ENCODE measurements around the gene CDH4. TPM values are rescaled to one million over a fixed set of nuclear protein-coding genes. Genes with fewer than 3 reads are reported as not detected.

The CDH4 gene
- total and polyA plus RNA-seq, 2 of the 8 experiments (the other 6 are each of a cell fraction or from before 2014, with no cell fraction given): 4.3 to 7.9 TPM

- H2AK5ac ChIP-seq (ENCODE audit: low read depth, low read length): 0 out of 2 replicates have a peak overlapping the region, but pooled peaks have one; percentile 44
- H3K4me1 ChIP-seq (replicated peaks in 1 of 4; ENCODE audit: control insufficient read depth in 3 of 4, insufficient read depth in 4 of 4, low read length in 3 of 4): peaks cover 11 to 45% (median 31%) of the 10 kb centered on the region in 4 experiments
- CTCF ChIA-PET (ENCODE audit: partially characterized antibody): no interaction called here
- H3K79me1 ChIP-seq (ENCODE audit: low read depth, low read length): no peaks in the 10 kb centered on the region
- H4K20me1 ChIP-seq (replicated peaks in 1 of 2; ENCODE audit: control insufficient read depth in 1 of 2, insufficient read depth in 2 of 2, low read length in 2 of 2): no peaks in the 10 kb centered on the region
- whole genome bisulfite sequencing, 2 experiments (ENCODE audit: extremely low coverage in 1 of 2, insufficient coverage in 1 of 2, insufficient read length in 1 of 2, insufficient replicate concordance in 2 of 2, low coverage in 1 of 2, low lambda C conversion rate in 2 of 2, missing lambda C conversion rate in 1 of 2): 82% methylated on average over 5 of the region's 5 CpGs; no CpG with 5 or more reads in 1 of the 2 experiments
- H3K56ac ChIP-seq (replicated peaks; ENCODE audit: insufficient read length, low read depth, low read length): no peak overlapping the region
- H2BK12ac ChIP-seq (ENCODE audit: low read depth, low read length): peak overlapping the region; percentile 91; the same call in 1 of the 2 replicates
- peak overlapping the region; percentile 74; the same call in 1 of the 2 replicates for H2BK20ac ChIP-seq (ENCODE audit: low read length)
- H3K14ac ChIP-seq (ENCODE audit: insufficient read length): no peak overlapping the region
- H4K91ac ChIP-seq (replicated peaks; ENCODE audit: insufficient read length, low read length): peak overlapping the region; percentile 57
- peak overlapping the region; percentile 64; the same call in 1 of the 2 replicates for H2BK5ac ChIP-seq (ENCODE audit: low read depth, low read length)
- POLR2A ChIA-PET (ENCODE audit: partially characterized antibody): no interaction called here
- DNase-seq (ENCODE audit: low read depth in 1 of 2, low spot score in 2 of 2) (no peak), FAIRE-seq (peak; percentile 42)
- peak overlapping the region; percentile 75 for H2BK120ac ChIP-seq (replicated peaks; ENCODE audit: low read depth, low read length)
- H3K9me3 ChIP-seq (ENCODE audit: insufficient read depth in 2 of 2, low read depth in 1 of 2, low read length in 1 of 2): no peaks in the 10 kb centered on the region
- H3K79me2 ChIP-seq (ENCODE audit: control insufficient read depth in 1 of 2, insufficient read depth in 2 of 2, low read length in 2 of 2): no peaks in the 10 kb centered on the region; a peak in 1 of 4 replicates
- peak overlapping the region; percentile 34; the same call in 1 of the 2 replicates for H2BK15ac ChIP-seq (ENCODE audit: low read length)
- no peak overlapping the region for H3K23ac ChIP-seq (ENCODE audit: insufficient read length)
- H3K27me3 ChIP-seq (replicated peaks in 1 of 4; ENCODE audit: control insufficient read depth in 3 of 4, extremely low read depth in 1 of 4, insufficient read depth in 3 of 4, low read length in 3 of 4): no peaks in the 10 kb centered on the region
- TF ChIP-seq HDAC2 (IDR thresholded peaks at IDR 0.05; ENCODE audit: borderline replicate concordance in 1 of 2, low read depth in 2 of 2, low read length in 2 of 2) (no peak), BRCA1 (IDR thresholded peaks at IDR 0.05; ENCODE audit: low read depth, low read length) (no peak)
- H4K5ac ChIP-seq (ENCODE audit: insufficient read length, low read depth, low read length): no peak overlapping the region
- no peak overlapping the region for H3K4me3 ChIP-seq (ENCODE audit: extremely low read depth in 1 of 4, insufficient read depth in 2 of 4, low read depth in 3 of 4, low read length in 4 of 4)
- no peak overlapping the region for H3K27ac ChIP-seq (ENCODE audit: low read depth, low read length)
- H3K4ac ChIP-seq (replicated peaks; ENCODE audit: insufficient read length, low read depth, low read length): no peak overlapping the region
- H3K23me2 ChIP-seq (ENCODE audit: low read depth, low read length): no peaks in the 10 kb centered on the region; the same call in none of the 2 replicates
- H3K9ac ChIP-seq (replicated peaks in 1 of 4; ENCODE audit: extremely low read depth in 1 of 4, low read depth in 3 of 4, low read length in 3 of 4): no peak overlapping the region
- no peak overlapping the region for H3K18ac ChIP-seq (ENCODE audit: extremely low read depth, low read length)
- H2AFZ ChIP-seq (ENCODE audit: low read length): no peak overlapping the region
- H4K8ac ChIP-seq (ENCODE audit: extremely low read depth, insufficient read depth, low read length): no peak overlapping the region
- H3K36me3 ChIP-seq (ENCODE audit: control insufficient read depth in 2 of 4, insufficient read depth in 4 of 4, low read length in 3 of 4): no peaks in the 10 kb centered on the region
- no peak overlapping the region for H3K4me2 ChIP-seq (ENCODE audit: insufficient read depth in 1 of 2, low read depth in 2 of 2, low read length in 2 of 2)
These were observed 192.6 kb downstream of the CDH4 start for GRCh38 chr20:61444637-61445036.

All from H1 (cell line).